Amygdala (tissue), 56 donors: ENCODE results near the gene IQCE.

Experiments
- DNase-seq, 56 donors: peaks; one replicate each; lab custom pipeline; 2025; lab: John Stamatoyannopoulos, UW

The IQCE gene

GRCh38 chr7:2651847-2652735 is 93.3 kb downstream of the IQCE start:
- no peak for DNase-seq

- DNase-seq: no peak
Observed at GRCh38 chr7:2652736-2653060, 93.9 kb downstream of the IQCE start.

GRCh38 chr7:2654059-2654458 is 95.3 kb downstream of the IQCE start:
- no peak for DNase-seq

GRCh38 chr7:2655870-2656614 is 97.3 kb downstream of the IQCE start:
- no peak for DNase-seq

- DNase-seq: no peak
Observed at GRCh38 chr7:2657208-2657607, 98.4 kb downstream of the IQCE start.

- DNase-seq: no peak
Observed at GRCh38 chr7:2657920-2658671, 99.3 kb downstream of the IQCE start.

GRCh38 chr7:2658941-2659340 is 100.2 kb downstream of the IQCE start:
- no peak for DNase-seq

GRCh38 chr7:2659556-2660358 is 101.0 kb downstream of the IQCE start:
- DNase-seq: peak in 5 of 56 donors; percentile 13 to 52 (median 45)

- DNase-seq: no peak
Observed at GRCh38 chr7:2660359-2661095, 101.7 kb downstream of the IQCE start.

GRCh38 chr7:2661096-2661449 is 102.3 kb downstream of the IQCE start:
- no peak for DNase-seq

GRCh38 chr7:2661602-2662272 is 103.0 kb downstream of the IQCE start:
- no peak for DNase-seq

- DNase-seq: no peak
Observed at GRCh38 chr7:2662273-2663120, 103.7 kb downstream of the IQCE start.

GRCh38 chr7:2663121-2663886 is 104.5 kb downstream of the IQCE start:
- peak in 9 of 56 donors; percentile 19 to 66 (median 42) for DNase-seq

GRCh38 chr7:2663960-2664359 is 105.2 kb downstream of the IQCE start:
- DNase-seq: no peak
